H1 (cell line): ENCODE data around the gene FAT1. TPM values are rescaled to one million over a fixed set of nuclear protein-coding genes. Genes with fewer than 3 reads are reported as not detected.
A peak's percentile ranks its signal among the peaks of the same experiment; 100 is the strongest.

Source experiments
- CTCF ChIA-PET: fragments of 300-600 bp; sonication (Branson Sonifier 250); formaldehyde crosslinking; loops from one replicate; lab custom pipeline; 2021; ENCODE audit not compliant: partially characterized antibody; lab: Charles Lee
- POLR2A ChIA-PET: fragments of 300-600 bp; sonication (Branson Sonifier 250); formaldehyde crosslinking; loops from one replicate; lab custom pipeline; 2021; ENCODE audit warnings: inconsistent platforms; ENCODE audit not compliant: partially characterized antibody; lab: Charles Lee
- DNase-seq, 2 experiments: peaks; one replicate each; pipeline versions ENCODE4 v3.0.0 to v3.0.0-alpha.2; 2010 to 2022; ENCODE audit warnings: low spot score in 2 of 2, low read depth in 1 of 2, mixed read lengths in 1 of 2
- FAIRE-seq: peaks from 2 replicates; lab custom pipeline; 2011; peaks lifted over from hg19 to GRCh38; lab: Jason Lieb, UNC
- H2AFZ ChIP-seq: 2 replicates; pipeline ENCODE4 v1.8.1; 2012; ENCODE audit warnings: low read length, inconsistent platforms
- H2AK5ac ChIP-seq: 2 replicates; pipeline ENCODE4 v1.6.1; 2013; ENCODE audit warnings: low read depth, low read length
- H2BK120ac ChIP-seq: replicated peaks from 2 replicates; pipeline ENCODE3; 2013; ENCODE audit warnings: low read depth, low read length, inconsistent platforms
- H2BK12ac ChIP-seq: 2 replicates; pipeline ENCODE4 v1.6.1; 2013; ENCODE audit warnings: low read depth, low read length
- H2BK15ac ChIP-seq: 2 replicates; pipeline ENCODE4 v1.6.1; 2013; ENCODE audit warnings: low read length
- H2BK20ac ChIP-seq: 2 replicates; pipeline ENCODE4 v1.6.1; 2013; ENCODE audit warnings: low read length
- H2BK5ac ChIP-seq: 2 replicates; pipeline ENCODE4 v1.6.1; 2013; ENCODE audit warnings: low read depth, low read length
- H3K14ac ChIP-seq: 2 replicates; pipeline ENCODE4 v1.6.1; 2013; ENCODE audit warnings: inconsistent platforms; ENCODE audit not compliant: insufficient read length
- H3K18ac ChIP-seq: 2 replicates; pipeline ENCODE4 v1.6.1; 2013; ENCODE audit warnings: low read length; ENCODE audit errors: extremely low read depth
- H3K23ac ChIP-seq: 2 replicates; pipeline ENCODE4 v1.6.1; 2013; ENCODE audit warnings: inconsistent platforms; ENCODE audit not compliant: insufficient read length
- H3K23me2 ChIP-seq: 2 replicates; pipeline ENCODE4 v1.6.1; 2013; ENCODE audit warnings: low read depth, low read length
- H3K27ac ChIP-seq: 2 replicates; pipeline ENCODE4 v1.6.1; 2011; ENCODE audit warnings: low read depth, low read length, inconsistent platforms
- H3K27me3 ChIP-seq, 4 experiments: replicated peaks in 1 of 4; 1 replicate in 1 of 4; 2 replicates in 3 of 4; pipeline versions ENCODE4 v1.6.1 to v1.8.1; 2011 to 2013; ENCODE audit warnings: low read length in 3 of 4, mild to moderate bottlenecking in 3 of 4, inconsistent platforms in 2 of 4, mixed read lengths in 2 of 4, moderate library complexity in 1 of 4; ENCODE audit not compliant: control insufficient read depth in 3 of 4, insufficient read depth in 3 of 4; ENCODE audit errors: extremely low read depth in 1 of 4
- H3K36me3 ChIP-seq, 4 experiments: 2 replicates each; pipeline versions ENCODE4 v1.6.1 to v1.8.1; 2011 to 2013; ENCODE audit warnings: mild to moderate bottlenecking in 4 of 4, low read length in 3 of 4, moderate library complexity in 2 of 4, control low read depth in 1 of 4, inconsistent platforms in 1 of 4; ENCODE audit not compliant: insufficient read depth in 4 of 4, control insufficient read depth in 2 of 4
- H3K4ac ChIP-seq: replicated peaks from 2 replicates; pipeline ENCODE3; 2013; ENCODE audit warnings: low read length, low read depth, mixed read lengths, inconsistent platforms; ENCODE audit not compliant: insufficient read length
- H3K4me1 ChIP-seq, 4 experiments: replicated peaks in 1 of 4; 1 replicate in 1 of 4; 2 replicates in 3 of 4; pipeline versions ENCODE4 v1.6.1 to v1.8.1; 2011 to 2013; ENCODE audit warnings: low read length in 3 of 4, inconsistent platforms in 2 of 4, mixed read lengths in 1 of 4; ENCODE audit not compliant: insufficient read depth in 4 of 4, control insufficient read depth in 3 of 4
- H3K4me2 ChIP-seq, 2 experiments: 2 replicates each; pipeline versions ENCODE4 v1.6.1 to v1.8.1; 2011 to 2013; ENCODE audit warnings: low read depth in 2 of 2, low read length in 2 of 2, control low read depth in 1 of 2, inconsistent platforms in 1 of 2, mild to moderate bottlenecking in 1 of 2; ENCODE audit not compliant: insufficient read depth in 1 of 2
- H3K4me3 ChIP-seq, 4 experiments: fragments of 200-600, 300-600 bp in 1 of 4; sonication (generic), shearing (Covaris generic), sonication (Bioruptor Twin) in 1 of 4; 2 replicates each; pipeline versions ENCODE4 v1.5.1 to v1.8.1; 2011 to 2016; ENCODE audit warnings: low read length in 4 of 4, low read depth in 3 of 4, control low read depth in 2 of 4, inconsistent platforms in 2 of 4, mild to moderate bottlenecking in 2 of 4, mixed read lengths in 1 of 4, moderate library complexity in 1 of 4; ENCODE audit not compliant: insufficient read depth in 2 of 4; ENCODE audit errors: extremely low read depth in 1 of 4
- H3K56ac ChIP-seq: replicated peaks from 2 replicates; pipeline ENCODE3; 2013; ENCODE audit warnings: low read depth, mild to moderate bottlenecking, mixed read lengths, low read length, inconsistent platforms; ENCODE audit not compliant: insufficient read length
- H3K79me1 ChIP-seq: 2 replicates; pipeline ENCODE4 v1.6.1; 2013; ENCODE audit warnings: low read depth, low read length, control low read depth
- H3K79me2 ChIP-seq, 2 experiments: 2 replicates each; pipeline versions ENCODE4 v1.6.1 to v1.8.1; 2012 to 2013; ENCODE audit warnings: low read length in 2 of 2, mild to moderate bottlenecking in 2 of 2, inconsistent platforms in 1 of 2; ENCODE audit not compliant: insufficient read depth in 2 of 2, control insufficient read depth in 1 of 2
- H3K9ac ChIP-seq, 4 experiments: replicated peaks in 1 of 4; 1 replicate in 1 of 4; 2 replicates in 3 of 4; pipeline versions ENCODE4 v1.6.1 to v1.8.1; 2011 to 2013; ENCODE audit warnings: low read depth in 3 of 4, low read length in 3 of 4, control low read depth in 2 of 4, mild to moderate bottlenecking in 2 of 4, moderate library complexity in 2 of 4, inconsistent platforms in 1 of 4; ENCODE audit errors: extremely low read depth in 1 of 4
- H3K9me3 ChIP-seq, 2 experiments: 2 replicates each; pipeline versions ENCODE4 v1.6.1 to v1.8.1; 2012 to 2013; ENCODE audit warnings: mild to moderate bottlenecking in 2 of 2, moderate library complexity in 2 of 2, control low read depth in 1 of 2, inconsistent platforms in 1 of 2, low read depth in 1 of 2, low read length in 1 of 2, mixed read lengths in 1 of 2; ENCODE audit not compliant: insufficient read depth in 2 of 2
- H4K20me1 ChIP-seq, 2 experiments: replicated peaks in 1 of 2; 2 replicates each; pipeline versions ENCODE3 to v1.8.1; 2011 to 2013; ENCODE audit warnings: inconsistent platforms in 2 of 2, low read length in 2 of 2, mild to moderate bottlenecking in 1 of 2; ENCODE audit not compliant: insufficient read depth in 2 of 2, control insufficient read depth in 1 of 2
- H4K5ac ChIP-seq: 2 replicates; pipeline ENCODE4 v1.6.1; 2013; ENCODE audit warnings: low read length, low read depth, mixed read lengths, inconsistent platforms; ENCODE audit not compliant: insufficient read length
- H4K8ac ChIP-seq: 2 replicates; pipeline ENCODE4 v1.8.0; 2013; ENCODE audit warnings: mild to moderate bottlenecking, moderate library complexity, low read length, inconsistent platforms; ENCODE audit not compliant: insufficient read depth; ENCODE audit errors: extremely low read depth
- H4K91ac ChIP-seq: replicated peaks from 2 replicates; pipeline ENCODE3; 2013; ENCODE audit warnings: low read length, mixed read lengths, inconsistent platforms; ENCODE audit not compliant: insufficient read length
- BACH1 ChIP-seq: IDR thresholded peaks from 2 replicates; pipeline ENCODE4 v1.6.1; 2012; ENCODE audit warnings: low read length, improper control_type of control experiment
- CBX5 ChIP-seq: fragments of 300-800, 300-1000 bp; sonication (generic); IDR thresholded peaks from 2 replicates; pipeline ENCODE4 v1.7.1; 2016; ENCODE audit warnings: antibody characterized with exemption, low read length, low read depth
- CTBP2 ChIP-seq: IDR thresholded peaks from 2 replicates; pipeline ENCODE4 v1.7.0; 2011; ENCODE audit warnings: borderline replicate concordance, mild to moderate bottlenecking, moderate library complexity, mixed read lengths, low read length; ENCODE audit not compliant: insufficient read depth, insufficient read length
- GABPA ChIP-seq: IDR thresholded peaks from 2 replicates; pipeline ENCODE4 v1.6.1; 2011; ENCODE audit warnings: mild to moderate bottlenecking, low read length, moderate library complexity, borderline replicate concordance; ENCODE audit not compliant: insufficient read depth
- NRF1 ChIP-seq: IDR thresholded peaks from 2 replicates; pipeline ENCODE4 v1.6.1; 2011; ENCODE audit warnings: mild to moderate bottlenecking, low read depth, low read length, improper control_type of control experiment
- RNF2 ChIP-seq: fragments of 200-900, 300-1000 bp; sonication (generic); IDR thresholded peaks from 2 replicates; pipeline ENCODE4 v1.7.1; 2016; ENCODE audit warnings: borderline replicate concordance, low read depth, mild to moderate bottlenecking, antibody characterized with exemption, low read length; ENCODE audit not compliant: poor library complexity, severe bottlenecking; ENCODE audit errors: missing control alignments
- SIN3A ChIP-seq, 2 experiments: IDR thresholded peaks in 1 of 2; conservative IDR thresholded peaks in 1 of 2; 2 replicates each; pipeline ENCODE4 v1.6.1; 2011 to 2012; ENCODE audit warnings: low read length in 2 of 2, improper control_type of control experiment in 1 of 2, low read depth in 1 of 2, mild to moderate bottlenecking in 1 of 2
- TCF12 ChIP-seq: IDR thresholded peaks from 2 replicates; pipeline ENCODE4 v1.6.1; 2011; ENCODE audit warnings: low read depth, mild to moderate bottlenecking, low read length
- ZNF274 ChIP-seq: IDR thresholded peaks from 2 replicates; pipeline ENCODE4 v1.7.0; 2012; ENCODE audit warnings: low read length, borderline replicate concordance; ENCODE audit errors: extremely low read depth
- WGBS, 2 experiments: shearing (Covaris generic) in 1 of 2; methylation state at CpG; one replicate each; pipeline versions ENCODE4 v1.1.6 to v1.1.7; 2013 to 2015; ENCODE audit warnings: low lambda C conversion rate in 2 of 2, mixed read lengths in 2 of 2, inconsistent platforms in 1 of 2, low coverage in 1 of 2, missing lambda C conversion rate in 1 of 2; ENCODE audit not compliant: insufficient replicate concordance in 2 of 2, insufficient coverage in 1 of 2, insufficient read length in 1 of 2; ENCODE audit errors: extremely low coverage in 1 of 2, missing lambda C conversion rate in 1 of 2; 5-methylcytosine and 5-hydroxymethylcytosine counted together
- polyA plus RNA-seq, 7 experiments: library from polyadenylated mRNA; depleted of rRNA in 3 of 7; stranded (reverse) in 5 of 7; unstranded in 2 of 7; fragments of >200 nt in 5 of 7; fragments of 200-250 nt in 2 of 7; gene quantifications; 1 replicate in 5 of 7; 2 replicates in 1 of 7; 4 replicates in 1 of 7; pipeline versions ENCODE4 v1.2.1 to v1.2.3, GENCODE V29; 2011 to 2013; ENCODE audit warnings: missing spikeins in 2 of 7, mixed read lengths in 2 of 7
- total RNA-seq: library from RNA; stranded (reverse); fragmentation: NEBNext Ultra II Directional; extraction: Animal tissue kit (Norgen Biotek cat#: 25700); gene quantifications from 2 replicates; pipeline ENCODE4 v1.2.1, GENCODE V29; 2021

The FAT1 gene
- total and polyA plus RNA-seq, 2 of the 8 experiments (the other 6 are each of a cell fraction or from before 2014, with no cell fraction given): 94.4 to 137 TPM

GRCh38 chr4:186698525-186698924, 25.1 kb downstream of the FAT1 start:
- Histone ChIP-seq H4K5ac (no peak overlapping the region), H3K56ac (no peak overlapping the region), H2BK5ac (no peak overlapping the region), H3K9me3 (no peaks in the 10 kb centered on the region), H3K4me2 (no peak overlapping the region), H3K27me3 (no peaks in the 10 kb centered on the region), H2BK20ac (no peak overlapping the region; the same call in 1 of the 2 replicates), H3K14ac (no peak overlapping the region), H3K18ac (0 out of 2 replicates have a peak overlapping the region, but pooled peaks have one; percentile 13), H3K9ac (no peak overlapping the region), H3K4me3 (no peak overlapping the region), H2AK5ac (no peak overlapping the region; the same call in 1 of the 2 replicates), H4K8ac (no peak overlapping the region), H4K91ac (peak overlapping the region; percentile 45), H3K79me1 (peaks cover 16% of the 10 kb centered on the region), H3K4ac (peak overlapping the region; percentile 26), H3K27ac (no peak overlapping the region), H3K23ac (no peak overlapping the region), H3K36me3 (peaks cover 0 to 27% (median 0%) of the 10 kb centered on the region in 4 experiments; a peak in 4 of 8 replicates), H2AFZ (no peak overlapping the region), H4K20me1 (peaks cover 10 to 29% of the 10 kb centered on the region in 2 experiments), H3K4me1 (peaks cover 12 to 36% (median 28%) of the 10 kb centered on the region in 4 experiments), H2BK12ac (no peak overlapping the region), H2BK15ac (no peak overlapping the region), H3K79me2 (peaks cover 38 to 97% of the 10 kb centered on the region in 2 experiments), H2BK120ac (no peak overlapping the region), H3K23me2 (peaks cover 4% of the 10 kb centered on the region; the same call in 1 of the 2 replicates)
- POLR2A ChIA-PET: no interaction called here
- TF ChIP-seq GABPA (no peak), RNF2 (no peak), BACH1 (no peak), ZNF274 (no peak), TCF12 (no peak), CBX5 (no peak), NRF1 (no peak), SIN3A (conservative IDR thresholded peaks at IDR 0.05 in 1 of 2, IDR thresholded peaks at IDR 0.05 in 1 of 2; ENCODE audit: low read depth in 1 of 2, low read length in 2 of 2) (no peak), CTBP2 (no peak)
- WGBS, 2 experiments: 98% methylated on average over 17 of the region's 17 CpGs; no CpG with 5 or more reads in 1 of the 2 experiments
- CTCF ChIA-PET: interaction anchor here (1.1 to 1.8 kb wide), 2 partner anchors 29 to 31 kb away, joined by 3 to 4 read pairs; no protein-coding TSS in a partner anchor
- DNase-seq: no peak
- no peak for FAIRE-seq
